ENCODE results near the gene ENTPD7. TPM values are rescaled to one million over a fixed set of nuclear protein-coding genes. Genes with fewer than 3 reads are reported as not detected.

Gene ENTPD7
- total and polyA plus RNA-seq, 2 of the 8 experiments (the other 6 are each of a cell fraction or from before 2014, with no cell fraction given): 5.0 to 15.6 TPM

DNA sequence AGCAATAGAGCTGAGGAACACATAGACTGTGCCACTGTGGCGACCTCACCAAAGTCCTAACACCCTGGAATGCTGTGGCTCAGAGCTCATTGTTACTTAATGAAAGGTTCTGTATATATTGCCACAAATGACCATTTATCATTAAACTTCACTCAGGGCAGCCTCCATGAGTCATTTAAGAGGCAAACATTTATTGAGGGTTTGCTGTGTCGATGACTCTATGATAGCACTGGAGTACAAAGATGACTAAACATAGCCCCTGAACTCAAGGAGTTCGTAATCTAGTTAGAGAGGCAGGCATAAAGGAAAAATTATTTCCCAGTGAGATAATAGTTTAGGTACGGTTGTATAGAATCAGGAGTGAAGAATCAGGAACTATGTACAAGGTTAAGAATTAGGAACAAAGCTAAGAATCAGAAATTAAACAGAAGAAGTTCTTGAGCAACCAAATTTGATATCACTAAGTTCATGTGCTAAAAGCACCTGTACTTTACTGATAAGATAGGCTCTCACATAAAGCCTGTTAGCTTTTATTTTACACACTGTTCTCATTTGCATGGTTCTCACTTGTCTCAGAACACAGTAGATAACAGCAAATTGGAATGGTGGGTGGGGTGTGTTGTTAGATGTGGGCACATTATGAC, 7.9 kb downstream of the ENTPD7 start:
- Histone ChIP-seq H3K23ac (ENCODE audit: insufficient read length) (no peak overlapping the region), H2BK15ac (ENCODE audit: low read length) (no peak overlapping the region), H3K27me3 (replicated peaks in 1 of 4; ENCODE audit: control insufficient read depth in 3 of 4, extremely low read depth in 1 of 4, insufficient read depth in 3 of 4, low read length in 3 of 4) (no peaks in the 10 kb centered on the region), H4K5ac (ENCODE audit: insufficient read length, low read depth, low read length) (no peak overlapping the region), H3K9ac (replicated peaks in 1 of 4; ENCODE audit: extremely low read depth in 1 of 4, low read depth in 3 of 4, low read length in 3 of 4) (no peak overlapping the region), H3K18ac (ENCODE audit: extremely low read depth, low read length) (no peak overlapping the region), H4K91ac (replicated peaks; ENCODE audit: insufficient read length, low read length) (no peak overlapping the region), H2BK12ac (ENCODE audit: low read depth, low read length) (no peak overlapping the region), H3K14ac (ENCODE audit: insufficient read length) (no peak overlapping the region), H3K27ac (ENCODE audit: low read depth, low read length) (no peak overlapping the region), H3K4me1 (replicated peaks in 1 of 4; ENCODE audit: control insufficient read depth in 3 of 4, insufficient read depth in 4 of 4, low read length in 3 of 4) (no peaks in the 10 kb centered on the region), H2AK5ac (ENCODE audit: low read depth, low read length) (no peak overlapping the region), H3K4me2 (ENCODE audit: insufficient read depth in 1 of 2, low read depth in 2 of 2, low read length in 2 of 2) (no peak overlapping the region), H3K79me2 (ENCODE audit: control insufficient read depth in 1 of 2, insufficient read depth in 2 of 2, low read length in 2 of 2) (no peaks in the 10 kb centered on the region), H3K4ac (replicated peaks; ENCODE audit: insufficient read length, low read depth, low read length) (no peak overlapping the region), H2BK120ac (replicated peaks; ENCODE audit: low read depth, low read length) (no peak overlapping the region), H3K23me2 (ENCODE audit: low read depth, low read length) (no peaks in the 10 kb centered on the region), H3K9me3 (ENCODE audit: insufficient read depth in 2 of 2, low read depth in 1 of 2, low read length in 1 of 2) (no peaks in the 10 kb centered on the region), H4K20me1 (replicated peaks in 1 of 2; ENCODE audit: control insufficient read depth in 1 of 2, insufficient read depth in 2 of 2, low read length in 2 of 2) (peaks cover 0 to 2% of the 10 kb centered on the region in 2 experiments), H2BK5ac (ENCODE audit: low read depth, low read length) (no peak overlapping the region), H2BK20ac (ENCODE audit: low read length) (no peak overlapping the region), H3K79me1 (ENCODE audit: low read depth, low read length) (no peaks in the 10 kb centered on the region), H3K4me3 (ENCODE audit: extremely low read depth in 1 of 4, insufficient read depth in 2 of 4, low read depth in 3 of 4, low read length in 4 of 4) (no peak overlapping the region), H3K36me3 (ENCODE audit: control insufficient read depth in 2 of 4, insufficient read depth in 4 of 4, low read length in 3 of 4) (no peaks in the 10 kb centered on the region; a peak in 1 of 8 replicates), H2AFZ (ENCODE audit: low read length) (no peak overlapping the region), H4K8ac (ENCODE audit: extremely low read depth, insufficient read depth, low read length) (no peak overlapping the region), H3K56ac (replicated peaks; ENCODE audit: insufficient read length, low read depth, low read length) (no peak overlapping the region)
- ChIA-PET POLR2A (ENCODE audit: partially characterized antibody) (interaction anchor here (1.1 kb wide), 1 partner anchor 9 kb away, joined by 4 read pairs; no protein-coding TSS in a partner anchor), CTCF (ENCODE audit: partially characterized antibody) (interaction anchor here (1.0 to 1.4 kb wide), 4 partner anchors 12 to 231 kb away, joined by 3 to 5 read pairs (median 4); no protein-coding TSS in a partner anchor)
- no peak for DNase-seq (ENCODE audit: low read depth in 1 of 2, low spot score in 2 of 2)
- TF ChIP-seq SIX5 (IDR thresholded peaks at IDR 0.05; ENCODE audit: low read depth, low read length) (no peak), HDAC6 (IDR thresholded peaks at IDR 0.05; ENCODE audit: low read depth, low read length) (no peak), CEBPB (IDR thresholded peaks at IDR 0.05; ENCODE audit: low read depth, low read length) (no peak), ASH2L (IDR thresholded peaks at IDR 0.05; ENCODE audit: low read length) (no peak), POLR2AphosphoS5 (IDR thresholded peaks at IDR 0.05; ENCODE audit: low read depth, low read length) (no peak), JUN (IDR thresholded peaks at IDR 0.05; ENCODE audit: low read depth, low read length) (no peak)
- 89% methylated on average over 4 of the region's 4 CpGs; no CpG with 5 or more reads in 1 of the 2 experiments for WGBS, 2 experiments (ENCODE audit: extremely low coverage in 1 of 2, insufficient coverage in 1 of 2, insufficient read length in 1 of 2, insufficient replicate concordance in 2 of 2, low coverage in 1 of 2, low lambda C conversion rate in 2 of 2, missing lambda C conversion rate in 1 of 2)
- FAIRE-seq: no peak
